ENCODE results near the gene CPVL. TPM values are rescaled to one million over a fixed set of nuclear protein-coding genes. Genes with fewer than 3 reads are reported as not detected.

Gene CPVL
- total and polyA plus RNA-seq, 2 of the 8 experiments (the other 6 are each of a cell fraction or from before 2014, with no cell fraction given): 40.0 to 55.0 TPM

DNA sequence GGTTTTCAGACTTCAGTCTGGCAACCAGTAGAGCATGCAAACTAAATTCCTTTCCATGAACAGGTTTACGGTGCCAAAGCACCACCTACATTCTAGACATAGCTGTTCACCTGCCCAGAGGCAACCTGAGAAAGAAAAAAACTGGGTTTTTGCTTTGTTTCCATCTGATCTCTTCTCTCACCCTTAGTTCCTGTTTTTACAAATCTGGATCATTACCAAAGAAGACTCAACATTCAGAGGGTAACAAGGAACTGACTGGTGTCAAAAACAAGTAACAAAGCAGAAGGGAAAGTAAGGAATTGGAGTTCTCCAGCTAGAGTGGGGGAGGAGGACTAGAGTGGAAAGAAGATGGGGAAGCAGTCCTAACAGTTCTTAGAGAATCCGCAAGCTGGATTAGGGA lies 36.4 kb downstream of the CPVL start:
- ChIA-PET POLR2A (ENCODE audit: partially characterized antibody) (no interaction called here), CTCF (ENCODE audit: partially characterized antibody) (interaction anchor here (1.3 to 28.4 kb wide), 6 partner anchors 9 to 298 kb away, joined by 5 to 692 read pairs (median 26); no protein-coding TSS in a partner anchor)
- Histone ChIP-seq H2BK15ac (ENCODE audit: low read length) (no peak overlapping the region), H4K20me1 (replicated peaks in 1 of 2; ENCODE audit: control insufficient read depth in 1 of 2, insufficient read depth in 2 of 2, low read length in 2 of 2) (no peaks in the 10 kb centered on the region), H4K8ac (ENCODE audit: extremely low read depth, insufficient read depth, low read length) (no peak overlapping the region), H2AFZ (ENCODE audit: low read length) (no peak overlapping the region), H3K18ac (ENCODE audit: extremely low read depth, low read length) (no peak overlapping the region), H3K4me3 (ENCODE audit: extremely low read depth in 1 of 4, insufficient read depth in 2 of 4, low read depth in 3 of 4, low read length in 4 of 4) (no peak overlapping the region), H3K4me1 (replicated peaks in 1 of 4; ENCODE audit: control insufficient read depth in 3 of 4, insufficient read depth in 4 of 4, low read length in 3 of 4) (peaks cover 2 to 3% (median 3%) of the 10 kb centered on the region in 4 experiments; a peak in 4 of 7 replicates), H3K9ac (replicated peaks in 1 of 4; ENCODE audit: extremely low read depth in 1 of 4, low read depth in 3 of 4, low read length in 3 of 4) (no peak overlapping the region), H3K27me3 (replicated peaks in 1 of 4; ENCODE audit: control insufficient read depth in 3 of 4, extremely low read depth in 1 of 4, insufficient read depth in 3 of 4, low read length in 3 of 4) (no peaks in the 10 kb centered on the region), H3K9me3 (ENCODE audit: insufficient read depth in 2 of 2, low read depth in 1 of 2, low read length in 1 of 2) (no peaks in the 10 kb centered on the region), H3K14ac (ENCODE audit: insufficient read length) (no peak overlapping the region), H3K36me3 (ENCODE audit: control insufficient read depth in 2 of 4, insufficient read depth in 4 of 4, low read length in 3 of 4) (0 out of 8 replicates have a peak, but pooled peaks cover 0 to 2% (median 0%) of the 10 kb centered on the region in 4 experiments), H3K79me1 (ENCODE audit: low read depth, low read length) (peaks cover 2% of the 10 kb centered on the region; the same call in 1 of the 2 replicates), H3K79me2 (ENCODE audit: control insufficient read depth in 1 of 2, insufficient read depth in 2 of 2, low read length in 2 of 2) (no peaks in the 10 kb centered on the region), H2AK5ac (ENCODE audit: low read depth, low read length) (no peak overlapping the region), H3K27ac (ENCODE audit: low read depth, low read length) (no peak overlapping the region), H3K4me2 (ENCODE audit: insufficient read depth in 1 of 2, low read depth in 2 of 2, low read length in 2 of 2) (no peak overlapping the region), H3K56ac (replicated peaks; ENCODE audit: insufficient read length, low read depth, low read length) (no peak overlapping the region), H4K91ac (replicated peaks; ENCODE audit: insufficient read length, low read length) (no peak overlapping the region), H2BK20ac (ENCODE audit: low read length) (no peak overlapping the region), H2BK12ac (ENCODE audit: low read depth, low read length) (no peak overlapping the region), H3K23me2 (ENCODE audit: low read depth, low read length) (no peaks in the 10 kb centered on the region), H2BK5ac (ENCODE audit: low read depth, low read length) (no peak overlapping the region), H4K5ac (ENCODE audit: insufficient read length, low read depth, low read length) (no peak overlapping the region), H2BK120ac (replicated peaks; ENCODE audit: low read depth, low read length) (no peak overlapping the region), H3K23ac (ENCODE audit: insufficient read length) (no peak overlapping the region), H3K4ac (replicated peaks; ENCODE audit: insufficient read length, low read depth, low read length) (no peak overlapping the region)
- DNase-seq (ENCODE audit: low read depth in 1 of 2, low spot score in 2 of 2) (no peak), FAIRE-seq (no peak)
- WGBS, 2 experiments (ENCODE audit: extremely low coverage in 1 of 2, insufficient coverage in 1 of 2, insufficient read length in 1 of 2, insufficient replicate concordance in 2 of 2, low coverage in 1 of 2, low lambda C conversion rate in 2 of 2, missing lambda C conversion rate in 1 of 2): 91% methylated on average over 2 of the region's 2 CpGs; no CpG with 5 or more reads in 1 of the 2 experiments
- no peak for TF ChIP-seq CEBPB (IDR thresholded peaks at IDR 0.05; ENCODE audit: low read depth, low read length)

Measured in H1 (cell line).